ENCODE results near the gene RFX5.
A peak's percentile ranks its signal among the peaks of the same experiment; 100 is the strongest.
"Not testable (repeated sequence)": the region's sequence is repeated elsewhere in the genome, so short reads cannot be mapped to it uniquely, and the experiment has no call there.

RFX5 gene

DNA sequence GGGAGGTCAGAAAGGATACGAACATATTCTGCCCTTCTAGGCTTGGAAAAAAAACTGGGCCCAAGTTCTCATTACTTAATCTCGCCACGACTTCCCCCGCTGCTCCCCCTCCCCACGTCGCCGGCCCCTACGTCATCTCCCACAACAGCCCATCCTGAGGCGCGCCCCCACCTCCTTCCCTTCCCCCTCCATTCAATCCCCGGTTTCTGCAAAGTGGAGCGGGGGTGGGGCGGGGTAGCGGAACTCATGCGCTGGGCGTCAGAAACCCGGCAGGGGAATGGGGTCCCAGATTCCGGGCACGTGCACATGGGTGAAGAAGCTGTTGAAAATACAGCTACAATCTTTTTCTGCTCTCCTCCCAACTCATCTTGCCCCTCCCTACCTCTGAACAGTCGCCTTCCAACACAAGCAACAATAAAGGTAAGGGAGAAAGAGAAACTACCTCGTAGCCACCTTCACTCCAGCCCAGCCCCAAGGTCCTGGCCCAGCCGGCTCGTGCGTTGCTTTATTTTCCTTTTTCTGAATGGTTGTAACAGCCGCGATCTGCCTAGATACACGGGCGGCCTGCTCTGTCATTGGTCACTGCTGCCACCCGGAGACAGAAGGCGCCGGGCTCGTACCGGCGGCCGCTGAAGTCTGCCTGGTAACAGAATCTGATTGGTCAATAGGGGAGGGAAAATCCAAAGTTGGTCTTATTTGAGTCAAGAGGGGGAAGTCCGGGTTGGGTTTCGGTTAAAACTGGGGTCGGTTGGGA lies at the start of gene RFX5:
RFX5 (minus strand) TSS at position 484 of the 754 bp plus-strand sequence. CDS start 932 bp downstream, outside the sequence.
- DNase-seq = peak; percentile 100

DNA sequence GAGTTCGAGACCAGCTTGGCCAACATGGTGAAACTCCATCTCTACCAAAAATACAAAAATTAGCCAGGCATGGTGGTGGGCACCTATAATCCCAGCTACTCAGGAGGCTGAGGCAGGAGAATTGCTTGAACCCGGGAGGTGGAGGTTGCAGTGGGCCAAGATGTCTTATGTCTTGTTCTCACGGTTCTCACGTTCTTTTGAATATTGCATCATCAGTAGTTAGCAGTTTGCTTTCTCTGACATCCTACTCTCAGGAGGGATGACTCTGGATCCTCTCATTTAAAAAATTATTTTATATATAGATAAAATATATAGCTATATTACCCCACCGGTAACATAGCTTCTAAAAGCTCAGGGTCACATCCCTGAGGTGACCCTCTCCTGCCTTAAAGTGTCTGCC lies 49.2 kb upstream of the RFX5 start:
- DNase-seq = not testable (repeated sequence)

DNA sequence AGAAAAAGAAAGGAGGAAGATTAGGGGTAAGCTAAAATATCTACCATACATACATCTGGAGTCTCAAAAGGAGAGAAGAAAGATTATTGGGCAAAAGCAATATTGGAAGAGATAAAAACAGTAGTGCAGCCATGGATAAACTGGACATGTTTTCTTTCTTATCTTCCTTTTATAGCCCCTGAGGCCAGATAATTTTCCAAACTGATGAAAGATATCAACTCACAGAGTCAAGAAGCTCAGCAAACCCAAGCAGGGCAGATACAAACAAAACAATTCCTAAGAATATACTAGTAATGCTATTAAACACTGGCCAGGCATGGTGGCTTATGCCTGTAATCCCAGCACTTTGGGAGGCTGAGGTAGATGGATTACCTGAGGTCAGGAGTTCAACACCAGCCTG lies 46.5 kb upstream of the RFX5 start:
- DNase-seq = no peak

DNA sequence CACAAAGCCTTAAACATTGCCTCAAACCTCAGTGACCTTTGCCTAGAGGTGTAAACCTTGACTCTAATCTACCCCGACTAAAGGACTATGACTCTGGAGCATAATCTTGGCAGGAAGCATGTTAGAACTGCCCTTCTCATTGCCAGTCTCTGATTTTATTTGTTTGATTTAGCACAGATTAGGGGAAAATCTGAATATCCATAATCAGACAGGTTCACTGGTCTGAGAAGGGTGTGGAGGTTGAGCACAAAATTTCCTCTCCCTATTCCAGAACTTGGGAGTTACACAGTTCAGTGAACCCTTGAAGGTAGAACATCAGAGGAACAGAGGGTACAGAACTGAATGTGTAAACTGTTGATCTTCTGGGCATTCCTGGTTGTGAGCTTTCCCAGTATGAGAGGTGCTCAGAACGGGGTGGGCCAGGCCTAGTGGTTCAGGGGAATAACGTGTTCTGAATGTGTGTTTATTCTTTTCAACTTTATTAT lies 44.1 kb upstream of the RFX5 start:
- no peak for DNase-seq

DNA sequence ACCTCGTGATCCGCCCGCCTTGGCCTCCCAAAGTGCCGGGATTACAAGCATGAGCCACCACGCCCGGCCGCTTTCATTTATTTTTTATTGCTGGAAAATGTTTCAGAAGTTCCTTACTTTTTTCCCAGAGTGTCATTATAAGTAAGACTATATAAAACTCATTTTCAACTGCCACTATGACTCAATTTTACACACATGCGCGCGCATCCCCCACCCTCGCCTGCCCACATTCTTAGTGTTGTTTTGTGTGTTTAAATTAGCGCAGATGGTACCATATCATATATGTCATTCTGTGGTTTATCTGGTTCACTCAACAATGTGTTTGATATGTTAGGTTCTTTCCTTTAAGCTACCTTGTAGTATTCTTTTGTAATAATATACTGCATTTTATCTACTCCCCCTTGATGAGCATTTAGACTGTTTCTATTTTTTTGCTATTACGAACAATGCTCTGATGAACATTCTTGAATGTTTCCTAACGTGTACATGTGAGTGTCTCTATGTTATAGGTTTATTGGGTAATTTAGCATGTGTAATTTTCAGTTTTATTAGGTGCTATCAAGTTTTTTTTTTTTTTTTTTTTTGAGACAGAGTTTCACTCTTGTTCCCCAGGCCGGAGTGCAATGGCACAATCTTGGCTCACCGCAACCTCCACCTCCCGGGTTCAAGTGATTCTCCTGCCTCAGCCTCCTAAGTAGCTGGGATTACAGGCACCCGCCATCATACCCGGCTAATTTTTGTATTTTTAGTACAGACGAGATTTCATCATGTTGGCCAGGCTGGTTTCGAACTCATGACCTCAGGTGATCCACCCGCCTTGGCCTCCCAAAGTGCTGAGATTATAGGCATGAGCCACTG lies 43.4 kb upstream of the RFX5 start:
- not testable (repeated sequence) for DNase-seq

DNA sequence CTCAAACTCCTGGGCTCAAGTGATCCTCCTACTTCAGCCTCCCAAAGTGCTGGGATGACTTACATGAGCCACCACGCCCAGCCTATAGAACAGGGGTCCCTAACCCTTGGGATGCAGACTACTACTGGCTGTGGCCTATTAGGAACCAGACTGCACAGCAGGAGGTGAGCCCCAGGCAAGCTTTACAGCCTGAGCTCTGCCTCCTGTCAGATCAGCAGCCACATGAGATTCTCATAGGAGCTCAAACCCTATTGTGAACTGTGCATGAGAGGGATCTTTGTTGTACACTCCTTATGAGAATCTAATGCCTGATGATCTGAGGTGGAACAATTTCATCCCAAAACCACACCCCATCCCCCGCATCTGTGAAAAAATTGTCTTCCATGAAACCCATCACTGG lies 39.0 kb upstream of the RFX5 start:
- no peak for DNase-seq

DNA sequence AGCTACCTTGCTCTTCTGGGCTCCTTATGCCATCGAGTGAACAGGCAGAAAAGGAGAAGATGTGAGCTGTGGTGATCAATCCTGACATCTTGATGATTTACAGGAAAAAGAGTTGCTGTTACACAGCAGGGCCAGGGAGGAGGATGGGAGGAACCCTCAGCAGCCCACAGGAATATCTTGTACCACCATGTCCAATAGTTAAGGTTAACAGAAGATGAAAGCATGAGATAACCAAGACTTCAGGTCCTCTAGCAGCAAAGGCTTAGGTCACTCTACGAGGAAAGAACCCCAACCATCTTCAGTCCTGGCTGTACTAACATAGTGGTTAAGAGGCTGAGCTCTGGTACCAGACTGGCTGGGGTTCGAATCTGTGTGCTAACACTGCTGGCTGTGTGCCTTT lies 37.5 kb upstream of the RFX5 start:
- DNase-seq = no peak

DNA sequence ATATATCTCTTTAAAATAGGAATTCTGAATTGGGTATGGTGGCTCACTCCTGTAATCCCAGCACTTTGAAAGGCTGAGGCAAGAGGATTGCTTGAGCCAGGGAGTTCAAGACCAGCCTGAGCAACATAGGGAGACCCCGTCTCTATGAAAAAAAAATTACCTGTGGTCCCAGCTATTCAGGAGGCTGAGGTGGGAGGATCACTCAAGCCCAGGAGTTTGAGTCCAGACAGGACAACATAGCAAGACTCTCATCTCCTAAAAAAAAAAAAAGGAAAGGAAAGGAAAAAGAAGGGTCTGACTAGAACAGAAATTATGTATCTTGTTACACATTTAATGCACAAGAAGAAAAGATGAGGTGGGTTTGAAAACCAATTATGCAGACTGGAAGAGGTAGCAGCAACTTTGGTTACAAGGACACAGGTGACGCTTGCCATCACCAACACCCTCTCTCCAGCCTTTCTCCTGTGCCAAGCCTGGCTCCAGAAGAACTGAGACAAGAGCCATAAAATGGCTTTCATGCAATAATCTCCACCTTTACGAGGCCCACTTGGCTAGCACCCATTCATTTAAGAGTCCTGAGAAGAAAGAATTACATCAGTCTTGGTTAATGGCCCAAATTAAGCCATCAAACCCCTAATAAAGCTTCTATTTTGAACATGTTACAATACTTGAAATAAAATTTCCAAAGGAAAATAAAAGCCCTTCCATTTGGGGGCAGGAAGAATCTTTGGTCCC lies 30.3 kb upstream of the RFX5 start:
- no peak for DNase-seq

DNA sequence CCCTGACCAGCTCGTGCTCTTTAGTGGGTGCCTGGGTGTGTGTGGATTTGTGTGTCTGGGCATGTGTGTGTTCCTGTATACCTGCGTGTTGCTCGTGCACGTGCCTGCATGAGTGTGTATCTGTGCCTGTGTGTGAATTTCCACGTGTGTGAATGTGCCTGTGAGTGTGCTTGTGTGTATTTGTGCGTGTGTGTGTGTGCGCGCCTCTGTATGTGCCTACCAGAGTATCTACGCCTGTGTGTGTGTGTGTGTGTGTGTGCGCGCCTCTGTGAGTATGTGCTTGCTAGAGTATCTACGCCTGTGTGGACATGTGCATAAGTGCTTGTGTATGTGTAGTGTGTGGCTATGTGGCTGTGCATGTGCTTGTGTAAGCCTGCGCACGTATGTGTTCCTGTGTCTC lies 26.1 kb upstream of the RFX5 start:
- no peak for DNase-seq

DNA sequence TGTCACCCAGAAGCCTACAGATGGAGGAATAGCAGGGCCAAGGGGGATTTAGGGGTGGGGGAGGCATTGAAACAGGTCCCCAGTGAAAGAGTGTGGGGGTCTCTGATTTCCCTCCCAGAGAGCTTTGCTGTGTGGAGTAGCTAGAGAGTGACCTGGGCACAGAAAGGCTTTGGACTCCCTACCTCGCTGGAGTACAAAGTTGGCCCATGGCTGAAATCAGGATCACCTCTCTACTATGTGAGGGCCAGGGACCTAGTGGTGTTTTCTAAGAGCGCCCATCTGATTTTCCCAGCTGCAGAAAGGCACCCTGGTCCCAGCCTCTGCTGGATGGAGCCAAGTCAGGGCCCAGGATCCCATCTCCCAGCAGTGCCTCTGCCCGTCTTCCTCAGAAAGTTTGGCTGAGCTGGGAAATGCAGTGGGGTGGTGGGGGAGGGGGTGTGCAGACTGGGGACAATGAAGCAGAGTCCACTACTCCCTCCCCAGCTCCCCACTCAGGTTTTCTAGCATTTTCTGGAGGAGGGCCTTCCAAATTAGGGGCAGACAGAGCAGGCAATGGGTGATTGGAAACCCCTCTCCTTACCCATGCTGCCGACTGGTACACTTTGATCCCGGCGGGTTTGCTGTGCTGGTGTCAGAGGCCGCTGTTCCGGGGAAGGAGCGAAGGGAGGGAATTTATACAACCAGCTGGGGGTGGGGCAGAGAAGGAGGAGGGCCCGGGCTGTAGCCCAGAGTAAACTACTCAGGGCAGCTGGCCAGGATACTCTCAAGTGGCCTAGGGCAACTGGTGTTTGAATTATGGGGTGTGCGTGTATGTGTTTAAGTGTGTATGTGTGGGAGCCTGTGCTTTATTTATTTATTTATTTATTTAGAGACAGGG lies 25.2 kb upstream of the RFX5 start, which contains the start of gene SELENBP1:
SELENBP1 (minus strand) TSS at position 648 of the 877 bp plus-strand sequence; CDS start at position 584, 64 bp downstream.
- DNase-seq = no peak

DNA sequence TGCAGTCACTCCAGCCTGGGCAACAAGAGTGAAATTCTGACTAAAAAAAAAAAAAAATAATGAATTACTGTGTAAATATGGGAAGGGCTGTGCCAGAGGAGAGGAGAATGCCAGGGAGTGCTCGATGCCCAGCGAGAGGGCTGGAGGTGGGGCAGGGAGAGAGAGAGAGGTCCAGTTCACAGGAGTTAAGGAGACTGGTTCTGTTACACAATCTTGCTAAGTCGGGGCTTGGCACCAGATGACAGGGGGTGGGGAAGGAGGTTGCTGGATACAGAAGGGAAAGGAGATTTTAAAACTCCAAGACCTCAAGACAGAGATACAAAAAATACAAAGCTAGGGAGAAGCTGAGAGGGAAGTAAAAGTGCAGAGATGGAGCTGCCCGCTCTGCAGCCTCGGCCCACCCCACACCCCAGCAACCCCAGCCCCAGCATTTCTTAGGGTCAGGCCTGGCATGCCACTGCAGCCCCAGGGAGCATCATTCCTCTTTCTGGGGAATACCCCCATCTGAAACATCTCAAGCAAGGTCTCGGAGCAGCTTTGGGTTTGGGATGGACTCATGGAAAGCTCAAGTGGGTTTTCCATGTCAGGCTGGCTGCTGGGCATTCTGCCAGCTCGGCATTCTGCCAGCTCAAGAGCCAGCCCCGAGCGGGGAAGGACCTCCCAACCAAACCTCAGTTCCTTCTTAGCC lies 24.5 kb upstream of the RFX5 start:
- no peak for DNase-seq

DNA sequence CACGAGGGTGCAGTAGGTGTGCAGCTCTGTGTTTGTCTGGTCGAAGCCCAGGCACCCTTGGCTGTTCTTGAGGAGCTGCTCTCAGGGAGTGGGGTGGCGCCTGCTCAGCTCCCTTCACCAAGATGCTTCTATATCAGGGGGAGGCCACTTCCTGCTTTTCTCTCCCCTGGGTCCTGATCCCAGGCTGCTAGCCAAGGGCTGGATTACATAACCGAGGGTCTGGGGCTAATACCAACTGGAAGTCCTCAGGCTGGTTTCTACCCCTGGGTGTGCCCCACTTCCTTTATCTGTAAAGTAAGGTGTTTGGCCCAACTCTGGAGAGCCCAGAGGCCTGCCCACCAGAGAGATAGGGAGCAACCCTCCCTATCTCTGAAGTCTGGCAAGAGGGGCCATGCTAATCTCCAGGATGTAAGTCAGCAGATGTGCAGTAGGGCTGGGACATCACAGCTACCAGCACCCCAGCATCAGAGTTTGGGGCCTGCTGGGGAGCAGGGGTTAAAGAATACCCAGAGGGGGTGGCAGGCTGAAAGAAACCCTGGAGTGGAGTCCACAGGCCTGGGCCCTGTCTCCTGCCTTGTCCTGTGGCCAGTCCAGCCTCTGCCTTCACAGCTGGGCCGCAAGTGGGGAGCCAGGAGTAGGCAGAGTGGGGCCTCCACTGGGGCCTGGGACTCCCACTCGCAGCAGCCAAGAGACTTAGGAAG lies 23.3 kb upstream of the RFX5 start:
- DNase-seq = no peak

DNA sequence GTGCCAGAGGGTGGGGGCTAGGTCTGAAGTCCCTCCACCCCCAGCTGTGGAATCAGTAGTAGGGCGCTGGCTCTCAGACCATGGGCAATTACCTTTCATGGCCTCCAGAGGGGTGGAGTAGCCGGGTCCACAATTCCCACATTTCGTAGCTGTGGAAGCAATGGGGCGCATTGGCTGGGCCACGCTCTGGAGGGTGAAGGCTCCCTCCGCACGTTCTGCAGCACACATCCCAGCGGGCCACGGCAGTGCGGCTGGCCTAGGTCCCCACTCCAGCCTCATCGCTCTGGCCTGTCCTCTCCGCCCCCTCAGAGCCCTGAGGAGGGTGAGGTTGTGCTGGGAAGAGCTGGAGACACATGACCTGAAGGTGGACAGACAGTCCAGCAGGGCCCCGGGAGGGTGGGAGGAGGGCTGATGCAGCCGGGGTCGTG lies 22.6 kb upstream of the RFX5 start:
- DNase-seq = no peak

DNA sequence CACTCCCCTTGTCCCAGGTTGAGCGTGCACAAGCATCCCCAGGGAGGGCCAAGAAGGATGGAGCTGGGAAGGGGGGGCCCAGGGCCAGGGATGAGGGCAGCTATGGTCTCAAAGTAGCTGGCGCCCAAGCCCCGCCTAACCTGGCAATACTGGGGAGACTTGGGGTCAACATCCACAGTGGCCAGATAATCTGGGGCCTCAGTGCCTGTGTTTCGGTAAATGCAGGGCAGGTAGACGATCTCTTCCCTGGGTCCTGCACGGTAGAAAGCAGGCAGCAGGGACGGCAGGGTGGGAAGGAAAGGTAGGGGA lies 22.2 kb upstream of the RFX5 start:
- DNase-seq = no peak

DNA sequence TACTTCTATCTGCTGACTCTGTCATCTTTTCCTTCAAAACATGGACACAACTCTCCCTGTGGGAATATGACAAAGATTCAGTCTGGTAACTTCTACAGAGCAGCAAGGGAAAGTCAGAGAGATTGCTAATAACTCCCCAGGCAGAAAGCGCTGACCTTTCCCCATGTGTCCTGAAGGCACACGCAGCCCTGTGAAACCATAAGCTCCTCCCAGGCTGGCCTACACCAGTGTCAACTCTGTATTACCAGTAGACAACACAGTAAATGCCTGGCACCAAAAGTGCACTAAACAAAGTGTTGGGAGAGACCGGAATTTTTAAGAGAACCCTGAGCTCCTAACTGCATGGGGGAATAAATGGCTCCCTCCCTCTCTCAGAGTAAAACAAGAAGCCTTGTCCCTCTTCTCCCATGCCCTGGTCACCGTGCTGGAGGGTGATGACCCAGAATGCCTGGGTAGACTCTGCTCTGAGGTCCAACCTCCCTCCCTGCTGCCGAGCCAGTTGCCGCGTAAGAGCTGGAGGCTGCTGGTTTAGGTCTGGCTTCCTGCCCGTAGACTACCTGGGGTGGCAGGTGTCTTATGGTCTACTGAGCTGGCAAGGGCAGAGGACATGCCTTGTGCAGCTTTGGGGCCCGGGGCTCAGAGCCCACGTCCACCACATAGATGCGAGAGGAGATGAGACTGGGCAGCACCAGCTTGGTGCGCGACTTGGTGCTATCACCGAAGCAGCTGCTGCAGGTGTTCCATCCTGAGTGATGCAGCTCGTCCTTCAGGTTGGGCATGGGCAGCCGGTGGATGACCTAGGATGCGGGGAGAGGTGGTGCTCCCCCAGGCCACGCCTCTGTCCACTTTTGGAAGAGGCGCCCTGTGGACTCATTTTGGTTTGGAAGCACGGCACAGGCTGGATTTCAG lies 21.6 kb upstream of the RFX5 start:
- no peak for DNase-seq

DNA sequence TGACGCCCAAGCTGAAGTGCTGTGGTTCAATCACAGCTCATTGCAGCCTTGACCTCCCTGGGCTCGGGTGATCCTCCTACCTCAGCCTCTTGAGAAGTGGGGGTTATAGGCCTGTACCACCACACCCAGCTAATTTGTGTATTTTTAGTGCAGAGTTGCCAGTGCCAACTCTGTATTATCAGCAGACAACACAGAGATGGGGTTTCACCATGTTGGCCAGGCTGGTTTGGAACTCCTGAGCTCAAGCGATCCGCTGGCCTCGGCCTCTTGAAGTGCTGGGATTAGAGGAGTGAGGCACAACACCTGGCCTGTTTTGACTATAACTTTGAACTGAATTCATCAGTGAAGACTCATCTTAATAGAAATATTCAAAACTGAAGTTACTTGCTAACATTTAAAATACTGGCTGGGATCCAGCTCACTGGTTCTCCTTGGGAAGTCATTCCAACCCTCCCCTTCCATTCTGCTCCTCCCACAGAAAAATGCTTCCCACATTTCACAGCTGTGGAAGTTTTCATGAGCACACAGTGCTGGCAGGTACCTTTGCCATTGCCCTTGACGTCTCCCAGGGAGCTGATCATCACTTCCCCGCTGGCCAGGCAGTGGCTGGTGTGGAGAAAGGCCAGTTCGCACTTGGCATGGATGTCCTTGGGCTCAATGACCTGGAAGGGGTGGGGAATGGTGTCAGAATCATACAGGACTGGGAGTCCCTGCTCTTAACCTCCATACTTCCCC lies 20.8 kb upstream of the RFX5 start:
- no peak for DNase-seq

DNA sequence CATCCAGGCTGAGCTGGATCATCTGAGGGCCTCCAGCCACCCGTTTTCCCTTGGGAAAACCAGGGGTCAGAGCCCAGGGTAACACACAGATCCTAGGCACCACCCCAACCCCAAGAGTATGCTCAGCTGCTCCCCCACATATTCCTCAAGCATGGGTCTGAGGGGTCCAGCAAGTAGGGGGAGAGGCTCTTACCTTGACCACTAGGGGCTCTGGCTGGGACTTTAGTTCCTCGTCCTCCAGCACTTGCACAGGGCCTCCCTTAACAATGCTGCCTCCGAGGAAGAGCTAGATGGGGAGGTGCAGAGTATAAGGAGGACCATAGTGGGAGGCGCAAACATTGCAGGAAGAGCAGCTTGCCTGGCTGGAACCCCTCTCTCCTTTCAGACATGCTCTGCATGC lies 17.9 kb upstream of the RFX5 start:
- DNase-seq = no peak

DNA sequence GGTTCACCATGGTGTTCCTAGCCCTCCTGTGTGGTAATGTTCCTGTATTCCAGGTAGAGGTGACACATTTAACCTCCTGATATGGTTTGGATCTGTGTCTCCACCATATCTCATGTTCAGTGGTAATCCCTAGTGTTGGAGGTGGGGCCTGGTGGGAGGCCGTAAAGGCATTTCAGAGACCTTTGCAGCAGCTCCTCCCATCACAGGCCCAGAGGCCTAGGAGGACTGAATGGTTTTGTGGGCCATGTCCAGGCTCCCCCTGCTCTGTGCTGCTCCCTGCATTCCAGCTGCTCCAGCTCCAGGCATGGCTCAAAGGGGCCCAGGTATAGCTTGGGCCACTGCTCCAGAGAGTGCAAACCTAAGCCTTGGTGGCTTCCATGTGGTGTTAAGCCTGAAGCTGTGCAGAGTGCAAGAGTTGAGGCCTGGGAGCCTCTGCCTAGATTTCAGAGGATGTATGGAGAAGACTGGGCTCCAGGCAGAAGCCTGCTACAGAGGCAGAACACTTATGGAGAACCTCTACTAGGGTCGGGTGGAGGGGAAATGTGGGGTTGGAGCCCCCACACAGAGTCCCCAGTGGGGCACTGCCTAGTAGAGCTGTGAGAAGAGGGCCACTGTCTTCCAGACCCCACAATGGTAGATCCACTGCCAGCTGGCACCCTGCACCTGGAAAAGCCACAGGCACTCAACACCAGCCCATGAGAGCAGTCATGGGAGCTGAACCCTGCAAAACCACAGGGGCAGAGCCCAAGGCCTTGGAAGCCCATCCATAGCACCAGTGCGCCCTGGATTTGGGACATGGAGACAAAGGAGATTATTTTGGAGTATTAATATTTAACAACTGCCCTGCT lies 15.5 kb upstream of the RFX5 start:
- no peak for DNase-seq

Measured in NCI-H526 treated with DMSO at 0.1 percent for 48 hours (cell line).